DMS114 treated with DMSO at 0.1 percent for 48 hours (cell line): ENCODE data around the gene NTSR1.

ENCODE experiments used
- DNase-seq: peaks from one replicate; lab custom pipeline; 2025; ENCODE audit not compliant: unreplicated experiment; lab: John Stamatoyannopoulos, UW

NTSR1 gene

DNA sequence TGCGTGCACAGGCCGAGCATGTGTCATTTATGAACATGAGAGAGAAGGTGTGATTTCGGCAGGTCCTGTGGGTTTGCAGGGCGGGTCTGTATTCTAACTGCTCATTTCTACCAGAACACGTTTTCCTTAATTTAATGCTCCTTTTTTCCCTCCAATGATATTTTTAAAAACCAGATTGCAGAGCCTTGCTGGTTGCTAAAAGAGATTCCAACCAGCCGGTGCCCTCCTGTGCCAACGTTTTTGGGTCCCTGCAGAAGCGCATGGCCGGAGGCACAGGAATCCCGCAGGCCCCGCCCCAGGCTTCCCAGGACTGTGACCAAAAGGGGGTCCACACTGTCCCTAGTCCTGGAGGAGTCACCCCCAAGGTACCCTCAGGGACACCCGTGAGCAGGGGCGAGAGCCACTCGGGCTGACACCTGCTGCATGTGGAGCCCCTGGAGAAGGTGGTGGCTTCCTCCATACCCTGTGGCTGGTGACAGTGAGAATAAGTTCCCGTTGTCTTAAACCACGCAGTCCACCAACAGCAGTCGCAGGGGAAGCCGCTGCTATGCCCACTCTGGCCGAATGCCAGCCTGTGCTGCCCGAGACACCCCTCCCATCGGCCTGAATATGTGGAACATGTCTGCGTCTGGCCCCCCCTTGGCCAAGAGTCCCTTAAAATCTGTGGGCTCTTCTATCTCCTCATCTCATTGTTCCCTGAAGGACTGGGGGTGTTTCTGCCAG lies 15.7 kb upstream of the NTSR1 start:
- no peak for DNase-seq

DNA sequence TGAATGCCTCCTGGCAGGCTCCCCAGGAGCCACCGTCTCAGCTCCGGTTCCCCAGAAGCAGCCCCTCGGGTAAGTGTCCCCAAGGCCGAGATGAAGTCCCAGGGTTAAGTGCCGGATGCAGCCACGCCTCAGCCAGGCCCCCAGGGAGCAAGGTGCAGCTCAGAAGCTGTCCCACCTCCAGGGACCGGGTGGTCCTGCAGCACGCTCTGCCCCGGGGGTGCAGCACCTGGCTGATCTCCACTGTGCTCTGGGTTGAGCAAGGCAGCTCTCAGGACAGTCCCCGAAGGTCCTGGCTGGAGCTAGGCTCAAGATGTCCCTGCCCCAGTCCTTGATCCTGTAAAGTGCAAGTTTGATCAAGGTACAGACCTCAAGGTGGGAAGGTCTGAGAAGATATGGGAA lies 15.1 kb upstream of the NTSR1 start:
- DNase-seq, result no peak

DNA sequence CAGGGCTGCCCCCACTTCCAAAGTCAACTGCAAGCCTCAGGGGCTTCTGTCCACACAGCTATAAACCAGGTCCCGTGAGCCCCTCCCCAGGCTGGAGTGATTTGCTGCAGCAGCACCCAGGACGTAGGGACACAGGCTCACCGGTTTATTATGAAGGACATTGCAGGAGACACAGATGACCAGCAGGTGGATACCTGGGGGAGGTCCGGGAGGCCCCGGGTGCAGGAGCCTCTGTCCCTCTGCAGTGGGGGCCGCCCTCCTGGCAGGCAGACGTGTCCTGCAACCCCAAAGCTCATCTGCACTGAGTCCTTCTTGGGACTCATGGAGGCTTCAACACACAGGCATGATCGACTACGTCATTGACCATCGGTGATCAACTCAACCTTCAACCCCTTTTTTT lies 14.5 kb upstream of the NTSR1 start:
- DNase-seq, result no peak

DNA sequence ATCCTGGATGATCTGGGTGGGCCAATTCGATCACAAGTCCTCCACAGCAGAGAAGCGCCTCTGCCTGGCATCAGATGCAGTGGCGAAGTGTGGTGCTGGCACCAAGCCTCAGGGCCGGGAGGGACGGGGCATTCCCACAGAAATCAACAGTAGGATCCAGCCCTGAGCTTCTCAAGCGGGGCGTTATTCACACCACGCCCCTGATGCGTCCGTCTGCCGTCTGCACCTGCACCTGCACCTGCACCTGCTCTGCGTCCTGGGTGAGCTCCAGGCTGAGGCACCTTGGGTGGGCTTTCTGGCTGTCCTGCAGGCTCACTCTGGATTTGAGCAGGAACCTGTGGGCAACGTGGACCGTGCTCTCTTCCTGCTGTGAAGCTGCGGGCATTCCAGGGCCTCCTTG lies 13.8 kb upstream of the NTSR1 start:
- no peak for DNase-seq

DNA sequence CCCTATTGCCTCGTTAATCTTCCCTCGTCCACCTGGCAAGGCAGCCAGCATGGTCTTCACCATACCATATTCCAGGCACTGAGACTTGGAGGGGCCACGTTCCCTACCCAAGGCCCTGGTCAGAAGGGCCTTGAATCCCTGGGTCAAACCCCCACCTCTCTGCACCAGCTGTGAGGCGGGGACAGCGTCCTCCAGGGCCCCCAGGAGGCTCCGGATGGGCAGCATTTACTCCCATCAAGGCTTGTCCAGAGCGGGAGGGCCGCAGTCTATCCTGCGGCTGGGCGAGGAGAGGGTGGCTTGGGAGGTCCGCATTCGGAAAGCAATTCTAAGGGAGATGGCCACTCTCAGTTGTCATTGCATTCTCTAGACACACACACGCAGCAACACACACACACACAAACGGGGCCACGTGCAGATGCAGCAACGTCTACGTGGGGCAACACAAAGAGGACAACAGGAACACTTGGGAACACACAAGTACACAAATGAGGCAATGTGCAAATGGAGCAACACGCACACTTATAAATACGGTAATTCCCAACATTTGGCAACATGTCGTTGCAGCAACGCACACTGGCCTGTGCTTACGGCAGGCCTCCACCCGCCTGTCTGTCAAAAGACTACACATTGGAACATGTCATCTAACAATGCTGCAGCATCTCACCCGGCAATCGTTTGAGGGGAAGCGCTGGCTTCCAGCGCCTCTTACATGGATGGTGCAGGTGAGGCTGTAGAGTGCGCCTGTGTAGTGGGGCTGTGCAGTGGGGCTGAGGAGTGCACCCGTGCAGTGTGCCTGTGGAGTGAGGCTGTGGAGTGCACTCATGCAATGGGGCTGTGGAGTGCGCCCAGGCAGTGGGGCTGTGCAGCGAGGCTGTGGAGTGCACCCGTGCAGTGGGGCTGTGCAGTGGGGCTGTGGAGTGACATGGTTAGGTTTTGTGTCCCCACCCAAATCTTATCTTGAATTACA lies 12.9 kb upstream of the NTSR1 start:
- DNase-seq, result no peak

DNA sequence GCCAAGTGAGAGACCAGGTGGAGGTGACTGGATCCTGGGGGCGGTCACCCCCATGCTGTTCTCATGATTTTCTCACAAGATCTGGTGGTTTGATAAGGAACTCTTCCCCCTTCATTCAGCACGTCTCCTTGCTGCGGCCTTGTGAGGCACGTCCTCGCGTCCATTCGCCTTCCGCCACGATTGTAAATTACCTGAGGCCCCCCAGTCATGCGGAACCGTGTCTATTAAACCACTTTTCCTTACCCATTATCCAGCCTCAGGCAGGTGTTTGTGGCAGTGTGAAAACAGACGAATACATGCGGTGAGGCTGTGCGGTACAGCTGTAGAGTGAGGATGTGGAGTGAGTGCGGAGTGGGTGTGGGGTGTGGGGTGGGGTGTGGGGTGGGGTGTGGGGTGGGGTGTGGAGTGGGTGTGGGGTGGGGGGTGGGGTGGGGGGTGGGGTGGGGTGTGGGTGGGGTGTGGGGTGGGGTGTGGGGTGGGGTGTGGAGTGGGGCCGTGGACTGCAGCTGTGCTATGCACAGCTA lies 12.1 kb upstream of the NTSR1 start:
- no peak for DNase-seq

DNA sequence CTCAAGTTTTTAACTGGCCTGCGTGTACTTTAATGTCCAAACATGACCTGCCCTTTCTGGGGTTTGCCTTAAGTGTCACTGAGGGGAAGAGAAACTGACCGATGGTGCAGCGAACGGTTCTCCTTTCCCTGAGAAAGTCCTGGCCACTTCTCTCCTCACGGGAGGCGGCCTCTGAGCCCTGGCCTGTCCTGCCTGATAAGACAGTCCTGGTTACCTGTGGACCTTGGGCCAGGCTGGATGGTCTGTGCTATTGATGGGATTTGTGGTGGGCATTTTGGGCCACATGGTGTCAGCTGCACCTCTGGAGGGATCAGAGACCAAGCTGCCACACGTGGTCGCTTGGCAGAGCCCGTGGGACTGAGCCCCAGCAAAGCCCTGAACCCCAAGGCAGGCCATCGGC lies 11.6 kb upstream of the NTSR1 start:
- DNase-seq, result no peak

DNA sequence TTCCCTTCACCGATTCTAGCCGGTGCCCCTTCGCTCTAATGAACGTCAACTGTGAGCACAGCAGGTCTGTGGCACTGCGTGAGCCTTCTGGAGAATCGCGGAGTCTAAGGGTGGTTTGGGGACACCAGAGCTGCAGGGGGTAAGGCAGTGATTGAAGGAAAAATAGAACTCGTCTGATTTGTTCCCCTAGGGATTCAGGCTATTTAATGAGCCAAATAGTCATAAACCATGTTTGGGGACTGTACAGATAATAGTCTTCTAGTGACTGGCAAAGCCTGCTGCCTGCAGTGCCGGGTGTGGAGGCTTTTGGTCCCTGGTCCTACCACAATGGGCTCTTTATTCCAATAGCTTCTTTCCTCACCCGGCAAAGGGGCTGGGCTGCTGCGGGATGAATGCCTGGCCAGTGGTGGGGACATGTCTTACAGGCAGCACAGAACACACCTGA lies 11.1 kb upstream of the NTSR1 start:
- no peak for DNase-seq

DNA sequence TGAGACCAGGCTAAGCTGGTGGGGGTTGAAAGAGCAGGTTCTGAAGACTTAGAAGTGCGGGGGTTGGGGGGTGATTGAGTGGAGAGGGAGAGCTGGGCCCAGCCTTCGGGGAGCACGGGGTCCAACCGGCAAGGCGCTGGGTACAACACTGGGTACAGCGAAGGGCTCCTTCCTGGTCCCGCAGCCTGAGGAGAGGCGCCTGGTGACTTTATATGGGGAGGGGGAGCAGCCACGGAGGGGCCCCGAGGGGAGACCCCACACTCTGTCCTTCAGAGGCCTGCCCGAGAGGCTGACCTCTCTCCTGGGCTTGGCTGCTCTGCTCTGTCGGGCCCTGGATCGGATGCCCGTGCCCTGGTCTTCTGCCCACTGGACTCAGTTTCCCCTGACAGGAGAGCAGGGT lies 10.4 kb upstream of the NTSR1 start:
- no peak for DNase-seq

DNA sequence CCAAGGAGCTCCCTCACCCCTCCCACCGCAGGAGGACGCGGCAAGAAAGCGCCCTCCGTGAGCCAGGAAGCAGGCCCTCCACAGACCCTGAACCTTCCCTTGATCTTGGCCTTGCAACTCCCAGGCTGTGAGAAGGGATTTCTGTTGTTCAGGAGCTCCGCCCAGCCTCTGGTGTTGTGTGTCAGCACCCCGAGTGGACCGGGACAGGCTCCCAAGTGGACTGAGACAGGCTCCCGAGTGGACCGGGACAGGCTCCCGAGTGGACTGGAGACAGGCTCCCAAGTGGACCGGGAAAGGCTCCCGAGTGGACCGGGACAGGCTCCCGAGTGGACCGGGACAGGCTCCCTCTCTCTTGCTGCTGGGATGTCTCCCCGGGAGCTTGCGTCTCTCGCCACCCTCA lies 9.3 kb upstream of the NTSR1 start:
- no peak for DNase-seq

DNA sequence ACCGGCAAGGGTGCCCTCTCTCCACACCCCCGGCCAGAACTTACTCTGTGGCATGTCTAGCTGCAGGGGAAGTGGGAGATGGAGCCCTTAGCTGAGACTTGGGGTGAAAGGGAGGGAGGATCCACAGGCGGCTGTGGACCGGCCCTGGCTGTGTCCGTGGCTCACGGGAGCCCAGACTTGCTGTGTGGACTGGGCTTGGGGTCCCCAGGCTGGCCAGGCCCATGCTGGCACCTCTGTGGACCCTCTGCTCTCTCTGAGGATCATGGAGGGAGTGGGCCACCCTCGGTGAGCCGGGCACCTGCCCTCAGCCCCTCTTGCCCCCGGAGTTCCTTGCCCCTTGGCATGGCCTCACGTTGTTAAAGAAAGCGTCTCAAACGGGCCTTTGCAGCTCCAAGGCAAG lies 8.9 kb upstream of the NTSR1 start:
- DNase-seq, result no peak

DNA sequence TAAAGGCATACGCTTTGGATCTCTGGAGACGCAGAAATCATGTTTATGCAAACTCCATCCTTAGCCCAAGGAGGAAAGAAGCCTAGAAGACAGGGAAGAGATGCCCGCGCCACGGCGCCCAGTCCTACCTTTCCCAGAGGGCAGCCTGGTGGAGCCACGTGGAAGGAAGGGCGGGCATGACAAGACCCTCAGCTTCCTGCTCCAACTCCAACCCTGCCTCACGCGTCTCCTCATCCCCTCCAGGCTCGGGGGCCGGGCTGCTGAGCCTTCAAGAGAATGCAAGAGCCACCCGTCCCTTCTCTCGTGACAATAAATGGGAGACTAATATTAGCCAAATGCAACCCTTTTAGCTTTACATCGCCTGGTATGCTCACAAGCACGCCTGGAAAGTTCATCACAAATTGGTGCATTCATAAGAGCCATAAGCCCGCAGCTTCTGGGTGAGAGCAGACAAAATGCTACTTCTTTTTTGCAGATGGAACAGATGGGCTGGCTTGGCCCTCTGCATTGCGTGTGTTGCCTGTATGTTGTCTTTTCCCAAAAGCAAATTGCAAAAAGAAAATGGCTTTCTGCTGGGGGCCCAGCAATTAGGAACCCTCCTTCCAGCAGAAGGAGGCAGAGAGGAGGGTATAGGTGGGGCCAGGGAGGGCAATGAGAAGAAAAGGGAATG lies 8.2 kb upstream of the NTSR1 start:
- DNase-seq, result no peak

DNA sequence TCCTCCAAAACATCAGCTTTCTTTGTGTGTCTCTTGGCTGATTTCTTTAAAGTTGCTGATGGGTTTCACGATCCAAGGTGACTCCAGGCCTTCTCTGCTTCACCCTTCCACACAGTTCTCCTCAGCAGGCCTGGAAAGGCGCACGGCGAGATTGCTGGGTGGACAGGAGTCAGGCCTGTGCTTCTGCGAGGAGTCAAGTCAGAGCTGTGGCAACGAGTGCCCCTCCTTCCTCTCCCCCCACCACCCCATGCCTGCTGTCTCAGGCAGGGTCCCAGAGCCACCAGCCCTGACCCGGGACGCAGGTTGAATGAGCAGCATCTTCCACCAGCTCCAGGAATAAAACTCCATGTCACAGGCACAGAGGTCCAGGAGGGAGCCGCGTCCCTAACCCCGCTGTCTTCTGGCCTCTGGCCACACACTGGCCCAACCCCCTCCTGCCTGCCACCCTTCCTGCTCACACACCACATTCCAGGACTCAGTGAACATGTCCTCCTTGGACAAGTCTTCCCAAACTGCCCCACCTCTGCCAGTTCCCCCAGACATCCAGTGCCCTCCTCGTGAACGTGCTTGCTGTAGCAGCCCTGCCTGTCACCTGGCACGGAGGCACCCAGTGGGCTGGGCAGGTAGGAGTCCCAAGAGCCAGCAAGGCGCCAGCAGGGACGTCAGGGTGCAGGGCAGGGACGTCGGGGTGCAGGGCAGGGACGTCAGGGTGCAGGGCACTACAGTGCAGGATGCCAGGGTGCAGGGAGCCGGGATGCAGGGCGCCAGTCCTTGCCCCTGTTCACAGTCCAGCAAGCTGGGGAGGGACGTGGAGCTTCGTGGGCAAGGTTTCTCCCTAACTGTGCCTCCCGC lies 7.2 kb upstream of the NTSR1 start:
- no peak for DNase-seq

DNA sequence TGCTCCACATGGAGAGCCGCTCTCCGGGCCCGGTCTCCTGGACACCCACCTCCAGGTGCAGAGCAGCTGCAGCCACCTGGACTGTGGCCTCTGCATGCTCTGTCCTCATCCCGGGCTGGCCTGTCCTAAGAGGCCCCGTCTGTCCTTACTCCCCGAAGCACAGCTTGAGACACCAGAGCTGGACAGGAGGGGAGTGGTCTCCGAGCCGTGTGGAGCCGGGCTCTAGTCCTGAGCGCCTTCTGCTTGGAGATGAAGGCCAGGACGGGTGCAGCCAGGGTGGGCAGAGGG lies 6.7 kb upstream of the NTSR1 start:
- DNase-seq, result no peak

DNA sequence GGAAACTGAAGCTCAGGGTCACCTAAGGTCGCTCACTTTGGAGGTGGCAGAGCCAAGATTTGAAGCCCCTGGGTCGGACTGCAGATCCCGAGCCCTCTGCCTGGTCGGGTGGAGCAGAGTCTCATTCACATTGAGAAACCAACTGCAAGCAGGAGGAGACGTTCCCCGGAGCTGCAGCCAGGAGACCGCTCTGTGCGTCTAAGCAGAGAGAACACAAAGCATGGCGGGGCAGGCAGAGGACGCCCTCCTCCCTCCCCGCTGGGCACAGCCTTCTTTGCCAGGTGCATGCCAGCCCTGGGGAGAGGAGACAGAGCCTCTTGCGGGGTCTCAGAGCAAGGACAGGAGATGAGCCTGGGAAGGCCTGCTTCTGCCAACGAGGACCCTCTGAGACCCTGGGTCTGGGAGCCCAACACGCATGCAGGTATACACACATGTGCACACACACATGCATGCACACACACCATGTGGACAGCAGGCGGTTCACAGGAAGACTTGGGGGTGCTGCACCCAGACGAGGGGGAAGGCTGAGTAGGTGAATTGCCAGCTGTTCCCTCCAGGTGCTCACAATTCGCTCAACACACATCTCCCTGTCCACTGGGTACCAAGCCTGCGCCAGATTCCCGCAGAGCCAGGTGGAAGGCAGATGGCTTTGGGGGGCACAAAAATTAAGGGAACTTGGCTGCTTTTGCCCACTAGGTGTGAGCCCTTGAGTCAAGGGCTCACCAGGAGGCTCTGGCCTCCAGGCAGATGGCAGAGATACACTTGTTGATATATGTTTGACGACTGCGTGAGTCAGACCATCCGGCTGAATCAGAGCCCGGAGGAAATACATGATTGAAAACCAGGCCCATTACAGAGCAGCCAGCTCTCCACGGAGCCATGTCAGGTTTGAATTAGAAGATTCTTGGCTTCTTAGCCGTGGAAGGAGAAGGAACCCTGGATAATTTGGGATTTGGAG lies 5.5 kb upstream of the NTSR1 start:
- no peak for DNase-seq

DNA sequence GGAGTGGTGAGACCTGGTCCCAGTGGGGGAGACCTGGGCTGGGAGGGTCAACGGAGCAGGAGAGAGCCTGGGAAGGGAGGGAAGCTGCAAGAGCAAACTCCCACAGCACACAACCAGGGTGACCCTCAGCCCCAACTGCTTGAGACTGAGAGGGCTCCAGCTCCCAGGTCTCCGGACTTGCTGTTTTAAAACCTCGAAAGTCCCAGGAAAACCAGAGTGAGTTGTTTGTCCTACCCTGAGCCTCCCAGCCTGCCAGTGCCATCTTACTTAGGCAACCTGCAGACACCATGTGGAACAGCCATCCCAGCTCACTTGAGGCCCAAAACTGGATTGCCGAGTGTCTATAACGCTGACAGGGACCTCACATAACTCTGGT lies 4.8 kb upstream of the NTSR1 start:
- no peak for DNase-seq

DNA sequence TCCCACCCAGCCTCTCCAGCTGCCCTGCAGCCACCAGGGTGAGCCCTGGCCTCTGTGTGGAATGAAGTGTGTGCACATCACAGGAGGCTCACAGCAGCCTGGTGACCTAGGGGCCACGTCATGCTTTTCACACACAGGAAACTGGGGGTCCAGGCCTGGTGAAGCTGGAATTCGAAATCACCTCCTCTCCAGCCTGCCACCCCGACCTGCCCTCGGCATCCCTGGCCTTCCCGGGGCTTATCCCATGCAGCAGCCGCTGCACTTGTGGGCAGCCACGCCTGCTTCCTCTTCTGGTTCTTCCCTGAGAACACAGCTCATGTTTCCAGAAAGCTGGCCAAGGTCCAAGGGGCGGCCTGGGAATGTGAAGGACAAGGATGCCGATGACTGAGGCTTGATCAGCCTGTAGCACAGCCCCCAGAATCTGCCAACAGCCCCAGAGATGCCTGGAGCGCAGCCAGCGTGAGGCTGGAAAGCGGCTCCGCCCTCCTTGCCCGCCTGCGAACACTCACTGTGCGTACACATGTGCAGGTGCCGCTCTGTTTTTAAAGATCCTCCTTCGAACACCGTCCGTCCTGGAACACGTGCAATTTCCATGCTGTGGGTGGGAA lies 4.2 kb upstream of the NTSR1 start:
- DNase-seq, result no peak

DNA sequence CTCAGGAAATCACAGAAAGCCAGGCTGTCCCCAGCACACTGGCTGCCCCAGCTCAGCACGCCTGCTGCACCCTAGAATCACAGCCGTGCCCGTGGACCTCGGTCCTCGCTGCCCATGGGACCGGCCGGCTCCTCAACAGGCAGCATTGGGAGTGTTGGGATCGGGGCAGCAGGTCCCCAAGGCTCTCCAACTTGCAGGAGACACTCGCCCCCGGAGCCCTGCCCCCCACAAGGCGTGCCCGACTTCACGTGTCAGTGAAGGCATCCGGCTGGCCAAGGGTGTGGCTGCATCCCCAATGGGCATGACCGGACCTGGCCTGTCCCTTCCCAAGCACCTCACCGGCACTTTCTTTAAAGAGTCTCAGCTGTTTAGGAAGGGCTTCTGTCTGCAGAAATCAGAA lies 3.0 kb upstream of the NTSR1 start:
- DNase-seq, result no peak

DNA sequence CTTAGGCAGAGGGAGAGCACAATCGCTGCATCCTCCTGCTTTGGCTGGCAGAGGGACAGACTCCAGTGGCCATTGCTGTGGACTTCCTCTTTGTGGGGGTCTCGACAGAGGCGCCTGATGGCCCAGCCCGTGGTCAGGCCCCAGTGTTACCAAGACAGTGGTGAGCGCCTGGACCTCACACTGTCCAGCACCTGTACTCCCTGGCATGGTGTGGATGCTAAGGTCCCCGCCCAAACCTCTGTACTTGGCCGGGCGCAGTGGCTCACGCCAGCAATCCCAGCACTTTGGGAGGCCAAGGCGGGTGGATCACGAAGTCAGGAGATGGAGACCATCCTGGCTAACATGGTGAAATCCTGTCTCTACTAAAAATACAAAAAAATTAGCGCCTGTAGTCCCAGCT lies 2.3 kb upstream of the NTSR1 start:
- DNase-seq, result no peak
